C4-2B (cell line): ENCODE measurements around the gene CIRBP.

Experiments
- H3K27ac ChIP-seq: fragments of 450-650 bp; 2 replicates; pipeline ENCODE4 v1.5.1; 2017
- ZFX ChIP-seq: fragments of 450-650 bp; IDR thresholded peaks from 2 replicates; pipeline ENCODE4 v1.6.1; 2017
- TF ChIP-seq, protein P1 (sequence below): fragments of 450-650 bp; conservative IDR thresholded peaks from 2 replicates; pipeline ENCODE4 v1.5.1; 2017; ENCODE audit warnings: mild to moderate bottlenecking

The CIRBP gene

DNA sequence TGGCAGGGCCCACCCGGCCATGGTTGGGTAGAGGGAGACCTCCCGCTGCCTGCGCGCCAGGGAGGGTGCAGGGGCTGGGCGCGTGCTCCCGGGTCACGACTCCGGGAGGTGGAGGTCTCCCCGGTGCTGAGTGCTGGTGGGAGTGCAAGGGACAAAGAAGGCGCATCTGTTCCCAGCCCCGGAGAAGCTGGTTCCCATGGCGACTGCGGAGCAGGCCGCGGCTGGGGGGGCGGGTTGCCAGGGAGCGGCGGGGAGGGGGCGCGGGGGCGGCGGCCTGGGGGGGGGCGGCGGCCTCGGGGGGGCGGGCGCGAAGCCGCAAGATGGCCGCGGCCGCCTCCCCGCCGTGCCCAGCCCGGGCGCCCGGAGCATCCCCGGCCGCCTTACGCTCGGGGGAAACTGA is 32.6 kb upstream of the CIRBP start:
- peak overlapping the region; percentile 54; the same call in 1 of the 2 replicates for H3K27ac ChIP-seq
- no peak for TF ChIP-seq ZFX
- TF ChIP-seq, protein P1, sequence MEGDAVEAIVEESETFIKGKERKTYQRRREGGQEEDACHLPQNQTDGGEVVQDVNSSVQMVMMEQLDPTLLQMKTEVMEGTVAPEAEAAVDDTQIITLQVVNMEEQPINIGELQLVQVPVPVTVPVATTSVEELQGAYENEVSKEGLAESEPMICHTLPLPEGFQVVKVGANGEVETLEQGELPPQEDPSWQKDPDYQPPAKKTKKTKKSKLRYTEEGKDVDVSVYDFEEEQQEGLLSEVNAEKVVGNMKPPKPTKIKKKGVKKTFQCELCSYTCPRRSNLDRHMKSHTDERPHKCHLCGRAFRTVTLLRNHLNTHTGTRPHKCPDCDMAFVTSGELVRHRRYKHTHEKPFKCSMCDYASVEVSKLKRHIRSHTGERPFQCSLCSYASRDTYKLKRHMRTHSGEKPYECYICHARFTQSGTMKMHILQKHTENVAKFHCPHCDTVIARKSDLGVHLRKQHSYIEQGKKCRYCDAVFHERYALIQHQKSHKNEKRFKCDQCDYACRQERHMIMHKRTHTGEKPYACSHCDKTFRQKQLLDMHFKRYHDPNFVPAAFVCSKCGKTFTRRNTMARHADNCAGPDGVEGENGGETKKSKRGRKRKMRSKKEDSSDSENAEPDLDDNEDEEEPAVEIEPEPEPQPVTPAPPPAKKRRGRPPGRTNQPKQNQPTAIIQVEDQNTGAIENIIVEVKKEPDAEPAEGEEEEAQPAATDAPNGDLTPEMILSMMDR: no peak

GRCh38 chr19:1237027-1237659 is 32.0 kb upstream of the CIRBP start:
- 0 out of 2 replicates have a peak, but pooled peaks have one; percentile 5 for TF ChIP-seq ZFX
- TF ChIP-seq, protein P1: no peak
- peak overlapping the region; percentile 54 for H3K27ac ChIP-seq

GRCh38 chr19:1237754-1238368 is 31.3 kb upstream of the CIRBP start, which contains the start of gene CBARP:
CBARP (minus strand) TSS chr19:1238005; CDS start chr19:1236100, 1,905 bp downstream.
- peak within 1 kb of the TSS; percentile 54 for H3K27ac ChIP-seq
- TF ChIP-seq ZFX: no peak
- TF ChIP-seq, protein P1: no peak

GRCh38 chr19:1238369-1239303 is 30.5 kb upstream of the CIRBP start:
- H3K27ac ChIP-seq: peak overlapping the region; percentile 54; the same call in 1 of the 2 replicates
- TF ChIP-seq ZFX: no peak
- TF ChIP-seq, protein P1: no peak

DNA sequence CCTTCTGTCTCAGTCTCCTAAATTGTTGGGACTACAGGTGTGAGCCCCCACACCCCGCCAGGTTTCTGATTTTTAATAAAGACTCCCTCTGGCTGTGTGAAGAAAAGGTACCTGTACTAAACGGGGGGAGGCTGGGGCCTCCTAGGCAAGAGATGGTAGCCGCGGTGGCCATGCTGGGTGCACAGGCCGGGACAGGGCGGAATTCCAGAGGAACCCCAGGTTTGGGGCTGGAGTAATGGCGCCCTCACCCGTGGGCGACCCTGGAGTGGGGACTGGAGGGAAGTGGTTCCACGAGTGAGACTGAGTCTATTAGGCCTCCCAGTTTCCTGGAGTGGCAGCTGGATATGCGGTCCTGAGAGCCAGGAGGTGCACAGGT is 29.7 kb upstream of the CIRBP start:
- no peak overlapping the region; the same call in 1 of the 2 replicates for H3K27ac ChIP-seq
- TF ChIP-seq, protein P1: no peak
- no peak for TF ChIP-seq ZFX

GRCh38 chr19:1239796-1240737 is 29.1 kb upstream of the CIRBP start:
- peak overlapping the region; percentile 97 for H3K27ac ChIP-seq

More at GRCh38 chr19:1239796-1240737, 29.1 kb upstream of the CIRBP start:
- TF ChIP-seq, protein P1: peak; percentile 97
- no peak for TF ChIP-seq ZFX
